K562 (cell line): ENCODE results near the gene TLX3.

Experiments used
- POLR2AphosphoS2 ChIP-seq: IDR thresholded peaks from 2 replicates; pipeline ENCODE4 v1.6.1; 2012; ENCODE audit warnings: low read length, improper control_type of control experiment
- RCOR1 ChIP-seq, 2 experiments: IDR thresholded peaks; 2 replicates each; pipeline ENCODE4 v1.6.1; 2012; ENCODE audit warnings: low read depth in 2 of 2, low read length in 2 of 2, borderline replicate concordance in 1 of 2, improper control_type of control experiment in 1 of 2
- ZNF12 ChIP-seq: sonication (generic); formaldehyde crosslinking; IDR thresholded peaks from 2 replicates; pipeline ENCODE4 v1.4.0; 2020; ENCODE audit warnings: mild to moderate bottlenecking, missing genetic modification reagents
- ZNF830 ChIP-seq: fragments of 250-450 bp; sonication (Bioruptor Pico); IDR thresholded peaks from 2 replicates; pipeline ENCODE4 v1.5.0; 2021; ENCODE audit warnings: mild to moderate bottlenecking
- TF ChIP-seq, protein P1 (sequence below): IDR thresholded peaks from 2 replicates; pipeline ENCODE4 v1.6.1; 2011; ENCODE audit warnings: borderline replicate concordance, low read depth, mild to moderate bottlenecking, moderate library complexity, low read length; ENCODE audit not compliant: insufficient read depth, poor library complexity, severe bottlenecking
- TF ChIP-seq, protein P2 (sequence below): fragments of 450-650 bp; IDR thresholded peaks from 2 replicates; pipeline ENCODE4 v1.6.1; 2017; ENCODE audit warnings: antibody characterized with exemption
- TF ChIP-seq, protein P3 (sequence below): sonication (generic); formaldehyde crosslinking; IDR thresholded peaks from 2 replicates; pipeline ENCODE4 v1.8.0; 2023; ENCODE audit warnings: missing genetic modification reagents, mild to moderate bottlenecking, borderline replicate concordance
- TF ChIP-seq, protein P4 (sequence below), 3 experiments: IDR thresholded peaks in 2 of 3; conservative IDR thresholded peaks in 1 of 3; 2 replicates each; pipeline ENCODE4 v1.5.1; 2011 to 2012; ENCODE audit warnings: low read length in 3 of 3, mild to moderate bottlenecking in 3 of 3, control low read depth in 2 of 3, improper control_type of control experiment in 1 of 3, inconsistent platforms in 1 of 3, low read depth in 1 of 3, mixed read lengths in 1 of 3, moderate library complexity in 1 of 3; ENCODE audit not compliant: insufficient read depth in 2 of 3

DNA sequence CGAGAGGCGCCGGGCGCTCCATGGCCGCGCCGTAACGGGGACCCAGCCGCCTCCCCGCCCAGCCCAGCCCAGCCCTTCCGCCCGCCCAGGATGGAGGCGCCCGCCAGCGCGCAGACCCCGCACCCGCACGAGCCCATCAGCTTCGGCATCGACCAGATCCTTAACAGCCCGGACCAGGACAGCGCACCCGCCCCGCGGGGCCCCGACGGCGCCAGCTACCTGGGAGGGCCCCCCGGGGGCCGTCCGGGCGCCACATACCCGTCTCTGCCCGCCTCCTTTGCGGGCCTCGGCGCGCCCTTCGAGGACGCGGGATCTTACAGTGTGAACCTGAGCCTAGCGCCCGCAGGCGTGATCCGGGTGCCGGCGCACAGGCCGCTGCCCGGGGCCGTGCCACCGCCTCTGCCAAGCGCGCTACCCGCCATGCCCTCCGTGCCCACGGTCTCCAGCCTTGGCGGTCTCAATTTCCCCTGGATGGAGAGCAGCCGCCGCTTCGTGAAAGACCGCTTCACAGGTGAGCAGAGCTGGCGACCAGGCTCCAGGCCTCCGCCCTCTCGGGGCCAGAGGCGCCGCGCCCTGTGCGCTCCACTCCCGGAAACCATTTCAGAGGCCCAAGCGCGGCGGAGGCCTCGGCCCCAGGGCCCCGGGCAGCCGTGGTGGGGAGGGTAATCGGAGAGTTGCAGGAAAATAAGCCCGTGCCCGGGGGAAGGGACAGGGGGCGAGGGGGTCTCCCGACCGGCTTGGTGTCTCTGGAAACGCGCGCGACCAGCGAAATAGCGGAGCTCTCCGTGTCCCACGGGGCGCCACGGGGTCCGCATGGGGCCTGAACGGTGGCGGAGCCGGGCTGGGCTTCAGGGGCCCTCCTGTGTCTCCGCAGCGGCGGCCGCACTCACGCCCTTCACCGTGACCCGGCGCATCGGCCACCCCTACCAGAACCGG lies 496 bp downstream of the TLX3 start:
- TF ChIP-seq, protein P1, sequence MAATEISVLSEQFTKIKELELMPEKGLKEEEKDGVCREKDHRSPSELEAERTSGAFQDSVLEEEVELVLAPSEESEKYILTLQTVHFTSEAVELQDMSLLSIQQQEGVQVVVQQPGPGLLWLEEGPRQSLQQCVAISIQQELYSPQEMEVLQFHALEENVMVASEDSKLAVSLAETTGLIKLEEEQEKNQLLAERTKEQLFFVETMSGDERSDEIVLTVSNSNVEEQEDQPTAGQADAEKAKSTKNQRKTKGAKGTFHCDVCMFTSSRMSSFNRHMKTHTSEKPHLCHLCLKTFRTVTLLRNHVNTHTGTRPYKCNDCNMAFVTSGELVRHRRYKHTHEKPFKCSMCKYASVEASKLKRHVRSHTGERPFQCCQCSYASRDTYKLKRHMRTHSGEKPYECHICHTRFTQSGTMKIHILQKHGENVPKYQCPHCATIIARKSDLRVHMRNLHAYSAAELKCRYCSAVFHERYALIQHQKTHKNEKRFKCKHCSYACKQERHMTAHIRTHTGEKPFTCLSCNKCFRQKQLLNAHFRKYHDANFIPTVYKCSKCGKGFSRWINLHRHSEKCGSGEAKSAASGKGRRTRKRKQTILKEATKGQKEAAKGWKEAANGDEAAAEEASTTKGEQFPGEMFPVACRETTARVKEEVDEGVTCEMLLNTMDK = no peak
- TF ChIP-seq, protein P2, sequence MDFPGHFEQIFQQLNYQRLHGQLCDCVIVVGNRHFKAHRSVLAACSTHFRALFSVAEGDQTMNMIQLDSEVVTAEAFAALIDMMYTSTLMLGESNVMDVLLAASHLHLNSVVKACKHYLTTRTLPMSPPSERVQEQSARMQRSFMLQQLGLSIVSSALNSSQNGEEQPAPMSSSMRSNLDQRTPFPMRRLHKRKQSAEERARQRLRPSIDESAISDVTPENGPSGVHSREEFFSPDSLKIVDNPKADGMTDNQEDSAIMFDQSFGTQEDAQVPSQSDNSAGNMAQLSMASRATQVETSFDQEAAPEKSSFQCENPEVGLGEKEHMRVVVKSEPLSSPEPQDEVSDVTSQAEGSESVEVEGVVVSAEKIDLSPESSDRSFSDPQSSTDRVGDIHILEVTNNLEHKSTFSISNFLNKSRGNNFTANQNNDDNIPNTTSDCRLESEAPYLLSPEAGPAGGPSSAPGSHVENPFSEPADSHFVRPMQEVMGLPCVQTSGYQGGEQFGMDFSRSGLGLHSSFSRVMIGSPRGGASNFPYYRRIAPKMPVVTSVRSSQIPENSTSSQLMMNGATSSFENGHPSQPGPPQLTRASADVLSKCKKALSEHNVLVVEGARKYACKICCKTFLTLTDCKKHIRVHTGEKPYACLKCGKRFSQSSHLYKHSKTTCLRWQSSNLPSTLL = no peak
- TF ChIP-seq RCOR1 (IDR thresholded peaks at IDR 0.05; ENCODE audit: borderline replicate concordance in 1 of 2, low read depth in 2 of 2, low read length in 2 of 2) = no peak
- TF ChIP-seq ZNF12 = no peak
- TF ChIP-seq POLR2AphosphoS2 = no peak
- TF ChIP-seq, protein P3, sequence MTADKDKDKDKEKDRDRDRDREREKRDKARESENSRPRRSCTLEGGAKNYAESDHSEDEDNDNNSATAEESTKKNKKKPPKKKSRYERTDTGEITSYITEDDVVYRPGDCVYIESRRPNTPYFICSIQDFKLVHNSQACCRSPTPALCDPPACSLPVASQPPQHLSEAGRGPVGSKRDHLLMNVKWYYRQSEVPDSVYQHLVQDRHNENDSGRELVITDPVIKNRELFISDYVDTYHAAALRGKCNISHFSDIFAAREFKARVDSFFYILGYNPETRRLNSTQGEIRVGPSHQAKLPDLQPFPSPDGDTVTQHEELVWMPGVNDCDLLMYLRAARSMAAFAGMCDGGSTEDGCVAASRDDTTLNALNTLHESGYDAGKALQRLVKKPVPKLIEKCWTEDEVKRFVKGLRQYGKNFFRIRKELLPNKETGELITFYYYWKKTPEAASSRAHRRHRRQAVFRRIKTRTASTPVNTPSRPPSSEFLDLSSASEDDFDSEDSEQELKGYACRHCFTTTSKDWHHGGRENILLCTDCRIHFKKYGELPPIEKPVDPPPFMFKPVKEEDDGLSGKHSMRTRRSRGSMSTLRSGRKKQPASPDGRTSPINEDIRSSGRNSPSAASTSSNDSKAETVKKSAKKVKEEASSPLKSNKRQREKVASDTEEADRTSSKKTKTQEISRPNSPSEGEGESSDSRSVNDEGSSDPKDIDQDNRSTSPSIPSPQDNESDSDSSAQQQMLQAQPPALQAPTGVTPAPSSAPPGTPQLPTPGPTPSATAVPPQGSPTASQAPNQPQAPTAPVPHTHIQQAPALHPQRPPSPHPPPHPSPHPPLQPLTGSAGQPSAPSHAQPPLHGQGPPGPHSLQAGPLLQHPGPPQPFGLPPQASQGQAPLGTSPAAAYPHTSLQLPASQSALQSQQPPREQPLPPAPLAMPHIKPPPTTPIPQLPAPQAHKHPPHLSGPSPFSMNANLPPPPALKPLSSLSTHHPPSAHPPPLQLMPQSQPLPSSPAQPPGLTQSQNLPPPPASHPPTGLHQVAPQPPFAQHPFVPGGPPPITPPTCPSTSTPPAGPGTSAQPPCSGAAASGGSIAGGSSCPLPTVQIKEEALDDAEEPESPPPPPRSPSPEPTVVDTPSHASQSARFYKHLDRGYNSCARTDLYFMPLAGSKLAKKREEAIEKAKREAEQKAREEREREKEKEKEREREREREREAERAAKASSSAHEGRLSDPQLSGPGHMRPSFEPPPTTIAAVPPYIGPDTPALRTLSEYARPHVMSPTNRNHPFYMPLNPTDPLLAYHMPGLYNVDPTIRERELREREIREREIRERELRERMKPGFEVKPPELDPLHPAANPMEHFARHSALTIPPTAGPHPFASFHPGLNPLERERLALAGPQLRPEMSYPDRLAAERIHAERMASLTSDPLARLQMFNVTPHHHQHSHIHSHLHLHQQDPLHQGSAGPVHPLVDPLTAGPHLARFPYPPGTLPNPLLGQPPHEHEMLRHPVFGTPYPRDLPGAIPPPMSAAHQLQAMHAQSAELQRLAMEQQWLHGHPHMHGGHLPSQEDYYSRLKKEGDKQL (CRISPR knock-in tag) = no peak
- TF ChIP-seq ZNF830 (CRISPR knock-in tag) = no peak
- TF ChIP-seq, protein P4, sequence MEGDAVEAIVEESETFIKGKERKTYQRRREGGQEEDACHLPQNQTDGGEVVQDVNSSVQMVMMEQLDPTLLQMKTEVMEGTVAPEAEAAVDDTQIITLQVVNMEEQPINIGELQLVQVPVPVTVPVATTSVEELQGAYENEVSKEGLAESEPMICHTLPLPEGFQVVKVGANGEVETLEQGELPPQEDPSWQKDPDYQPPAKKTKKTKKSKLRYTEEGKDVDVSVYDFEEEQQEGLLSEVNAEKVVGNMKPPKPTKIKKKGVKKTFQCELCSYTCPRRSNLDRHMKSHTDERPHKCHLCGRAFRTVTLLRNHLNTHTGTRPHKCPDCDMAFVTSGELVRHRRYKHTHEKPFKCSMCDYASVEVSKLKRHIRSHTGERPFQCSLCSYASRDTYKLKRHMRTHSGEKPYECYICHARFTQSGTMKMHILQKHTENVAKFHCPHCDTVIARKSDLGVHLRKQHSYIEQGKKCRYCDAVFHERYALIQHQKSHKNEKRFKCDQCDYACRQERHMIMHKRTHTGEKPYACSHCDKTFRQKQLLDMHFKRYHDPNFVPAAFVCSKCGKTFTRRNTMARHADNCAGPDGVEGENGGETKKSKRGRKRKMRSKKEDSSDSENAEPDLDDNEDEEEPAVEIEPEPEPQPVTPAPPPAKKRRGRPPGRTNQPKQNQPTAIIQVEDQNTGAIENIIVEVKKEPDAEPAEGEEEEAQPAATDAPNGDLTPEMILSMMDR (IDR thresholded peaks at IDR 0.05 in 2 of 3, conservative IDR thresholded peaks at IDR 0.05 in 1 of 3; ENCODE audit: insufficient read depth in 2 of 3, low read depth in 1 of 3, low read length in 3 of 3) = no peak
